RPMI7951 (cell line): Measurements from ENCODE around the gene DMD. TPM values are rescaled to one million over a fixed set of nuclear protein-coding genes. Genes with fewer than 3 reads are reported as not detected.
"Not testable (repeated sequence)": the region's sequence is repeated elsewhere in the genome, so short reads cannot be mapped to it uniquely, and the experiment has no call there.

ENCODE experiments used
- DNase-seq: peaks from one replicate; pipeline ENCODE4 v3.0.0-alpha.2; 2012; ENCODE audit warnings: low read depth
- total RNA-seq: library from RNA; depleted of rRNA; stranded (reverse); fragments of >200 nt; shearing (Covaris generic); gene quantifications from 2 replicates; pipeline ENCODE4 v1.2.3, GENCODE V29; 2014

DMD gene
- total RNA-seq, 1 experiment from 2014 or later: 2.0 TPM

- no peak for DNase-seq
Measured at GRCh38 chrX:31527455-31528126, 1683.8 kb downstream of the DMD start.

- DNase-seq: peak; percentile 27
Measured at GRCh38 chrX:31523884-31524536, 1687.3 kb downstream of the DMD start.

GRCh38 chrX:31522760-31523159 lies 1688.6 kb downstream of the DMD start:
- DNase-seq: no peak

GRCh38 chrX:31521941-31522340 lies 1689.4 kb downstream of the DMD start:
- DNase-seq: no peak

GRCh38 chrX:31516527-31516926 lies 1694.8 kb downstream of the DMD start:
- DNase-seq: no peak

- peak; percentile 28 for DNase-seq
Measured at GRCh38 chrX:31508338-31508737, 1703.0 kb downstream of the DMD start.

GRCh38 chrX:31506928-31507327 lies 1704.4 kb downstream of the DMD start:
- no peak for DNase-seq

GRCh38 chrX:31506360-31506759 lies 1705.0 kb downstream of the DMD start:
- no peak for DNase-seq

GRCh38 chrX:31500921-31501320 lies 1710.4 kb downstream of the DMD start:
- DNase-seq: peak; percentile 23

GRCh38 chrX:31499109-31499508 lies 1712.2 kb downstream of the DMD start:
- peak; percentile 62 for DNase-seq

GRCh38 chrX:31497086-31497485 lies 1714.3 kb downstream of the DMD start:
- DNase-seq: peak; percentile 23

GRCh38 chrX:31487951-31488350 lies 1723.4 kb downstream of the DMD start:
- no peak for DNase-seq

- DNase-seq: peak; percentile 66
Measured at GRCh38 chrX:31483336-31483735, 1728.0 kb downstream of the DMD start.

GRCh38 chrX:31480696-31481095 lies 1730.7 kb downstream of the DMD start:
- no peak for DNase-seq

- DNase-seq: no peak
Measured at GRCh38 chrX:31471229-31471628, 1740.1 kb downstream of the DMD start.

- not testable (repeated sequence) for DNase-seq
Measured at GRCh38 chrX:31470753-31471152, 1740.6 kb downstream of the DMD start.

GRCh38 chrX:31464306-31464915 lies 1746.9 kb downstream of the DMD start:
- DNase-seq: no peak

GRCh38 chrX:31461266-31461665 lies 1750.1 kb downstream of the DMD start:
- no peak for DNase-seq

- DNase-seq: no peak
Measured at GRCh38 chrX:31459361-31459760, 1752.0 kb downstream of the DMD start.

- no peak for DNase-seq
Measured at GRCh38 chrX:31449965-31450364, 1761.4 kb downstream of the DMD start.

GRCh38 chrX:31449081-31449480 lies 1762.3 kb downstream of the DMD start:
- DNase-seq: no peak

GRCh38 chrX:31445542-31445941 lies 1765.8 kb downstream of the DMD start:
- no peak for DNase-seq

- no peak for DNase-seq
Measured at GRCh38 chrX:31443654-31444053, 1767.7 kb downstream of the DMD start.
